Cardiac fibroblast (primary cell): Measurements from ENCODE around the gene RAB31.

ENCODE experiments used
- DNase-seq, 2 donors: peaks; one replicate each; pipeline versions ENCODE4 v3.0.0 to v3.0.0-alpha.2; 2010; ENCODE audit warnings: low read depth in 2 of 2
- H3K4me3 ChIP-seq, 2 donors: replicated peaks in 1 of 2; 1 replicate in 1 of 2; 2 replicates in 1 of 2; pipeline ENCODE4 v1.5.1; 2011; ENCODE audit warnings: low read depth in 2 of 2, low read length in 2 of 2, mild to moderate bottlenecking in 2 of 2, moderate library complexity in 1 of 2
- TF ChIP-seq, protein P1 (sequence below): IDR thresholded peaks from one replicate; pipeline ENCODE4 v1.5.1; 2011; ENCODE audit warnings: low read depth, mild to moderate bottlenecking, low read length, inconsistent platforms

The RAB31 gene

DNA sequence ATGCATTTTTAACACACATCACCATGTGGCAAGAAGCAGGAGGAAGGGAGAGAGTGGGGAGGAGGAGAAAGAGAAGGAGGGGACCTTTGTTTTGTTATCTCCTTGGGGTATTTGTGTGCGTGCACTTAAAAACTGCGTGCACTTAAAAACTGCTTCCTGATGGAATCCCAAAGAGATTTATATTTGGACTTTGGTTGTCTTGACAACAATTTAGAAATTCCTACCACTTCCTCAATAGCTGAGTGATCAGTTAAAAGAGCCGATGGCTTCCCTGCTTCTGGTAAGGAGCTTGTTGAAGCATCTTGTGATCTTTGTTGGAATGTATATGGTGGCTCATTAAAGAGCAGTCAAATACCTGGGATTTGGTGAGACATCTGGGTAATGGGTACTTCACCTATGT lies 4.5 kb downstream of the RAB31 start:
- no peak overlapping the region for H3K4me3 ChIP-seq
- TF ChIP-seq, protein P1, sequence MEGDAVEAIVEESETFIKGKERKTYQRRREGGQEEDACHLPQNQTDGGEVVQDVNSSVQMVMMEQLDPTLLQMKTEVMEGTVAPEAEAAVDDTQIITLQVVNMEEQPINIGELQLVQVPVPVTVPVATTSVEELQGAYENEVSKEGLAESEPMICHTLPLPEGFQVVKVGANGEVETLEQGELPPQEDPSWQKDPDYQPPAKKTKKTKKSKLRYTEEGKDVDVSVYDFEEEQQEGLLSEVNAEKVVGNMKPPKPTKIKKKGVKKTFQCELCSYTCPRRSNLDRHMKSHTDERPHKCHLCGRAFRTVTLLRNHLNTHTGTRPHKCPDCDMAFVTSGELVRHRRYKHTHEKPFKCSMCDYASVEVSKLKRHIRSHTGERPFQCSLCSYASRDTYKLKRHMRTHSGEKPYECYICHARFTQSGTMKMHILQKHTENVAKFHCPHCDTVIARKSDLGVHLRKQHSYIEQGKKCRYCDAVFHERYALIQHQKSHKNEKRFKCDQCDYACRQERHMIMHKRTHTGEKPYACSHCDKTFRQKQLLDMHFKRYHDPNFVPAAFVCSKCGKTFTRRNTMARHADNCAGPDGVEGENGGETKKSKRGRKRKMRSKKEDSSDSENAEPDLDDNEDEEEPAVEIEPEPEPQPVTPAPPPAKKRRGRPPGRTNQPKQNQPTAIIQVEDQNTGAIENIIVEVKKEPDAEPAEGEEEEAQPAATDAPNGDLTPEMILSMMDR: no peak
- DNase-seq: peak; percentile 41 to 67

DNA sequence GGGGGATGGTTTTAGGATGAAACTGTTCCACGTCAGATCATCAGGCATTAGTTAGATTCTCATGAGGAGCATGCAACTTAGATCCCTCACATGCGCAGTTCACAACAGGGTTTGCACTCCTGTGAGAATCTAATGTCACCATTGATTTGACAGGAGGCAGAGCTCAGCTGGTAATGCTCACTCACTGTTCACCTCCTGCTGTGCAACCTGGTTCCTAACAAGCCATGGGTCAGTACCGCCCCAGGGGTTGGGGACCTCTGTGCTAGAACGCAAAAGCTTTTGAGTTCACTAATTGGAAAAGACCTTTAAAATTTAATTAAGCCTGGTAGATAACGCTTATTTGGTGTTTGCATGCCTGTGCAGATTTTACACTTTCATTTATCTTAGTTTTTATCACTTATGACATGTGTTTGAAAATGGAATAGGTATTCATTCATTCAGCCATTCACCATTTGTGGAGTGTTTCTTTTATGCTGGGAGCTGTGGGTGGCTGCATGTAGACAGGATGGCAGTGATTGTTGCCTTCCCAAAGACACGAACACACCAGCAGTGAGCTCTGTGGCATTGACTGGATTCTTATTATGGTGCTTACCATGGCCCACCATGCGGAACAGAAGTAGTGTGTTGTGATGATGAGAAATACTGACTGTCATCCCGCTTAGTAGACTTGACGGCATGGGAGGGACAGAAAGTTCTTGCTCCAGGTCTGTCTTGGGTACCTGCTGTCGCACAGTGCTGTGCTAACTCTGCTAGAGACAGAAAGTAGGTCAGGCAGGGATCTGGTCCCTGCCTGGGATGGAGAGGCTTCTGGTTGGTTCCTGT lies 6.4 kb downstream of the RAB31 start:
- DNase-seq: no peak
- H3K4me3 ChIP-seq: no peak overlapping the region
- TF ChIP-seq, protein P1: no peak

DNA sequence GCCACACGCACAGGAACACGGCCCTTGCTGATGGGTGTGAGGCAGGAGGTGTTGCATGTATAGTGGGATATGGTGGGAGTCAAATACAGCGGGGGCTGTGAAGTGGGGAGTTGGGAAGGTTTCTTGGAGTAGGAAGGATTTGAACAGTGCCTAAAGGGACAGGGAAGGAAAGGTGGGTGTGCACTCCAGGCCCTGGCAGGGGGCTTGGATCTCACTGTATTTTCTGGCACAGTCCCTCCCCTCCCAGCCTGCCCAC lies 6.9 kb downstream of the RAB31 start:
- no peak overlapping the region for H3K4me3 ChIP-seq
- TF ChIP-seq, protein P1: no peak
- DNase-seq: no peak

DNA sequence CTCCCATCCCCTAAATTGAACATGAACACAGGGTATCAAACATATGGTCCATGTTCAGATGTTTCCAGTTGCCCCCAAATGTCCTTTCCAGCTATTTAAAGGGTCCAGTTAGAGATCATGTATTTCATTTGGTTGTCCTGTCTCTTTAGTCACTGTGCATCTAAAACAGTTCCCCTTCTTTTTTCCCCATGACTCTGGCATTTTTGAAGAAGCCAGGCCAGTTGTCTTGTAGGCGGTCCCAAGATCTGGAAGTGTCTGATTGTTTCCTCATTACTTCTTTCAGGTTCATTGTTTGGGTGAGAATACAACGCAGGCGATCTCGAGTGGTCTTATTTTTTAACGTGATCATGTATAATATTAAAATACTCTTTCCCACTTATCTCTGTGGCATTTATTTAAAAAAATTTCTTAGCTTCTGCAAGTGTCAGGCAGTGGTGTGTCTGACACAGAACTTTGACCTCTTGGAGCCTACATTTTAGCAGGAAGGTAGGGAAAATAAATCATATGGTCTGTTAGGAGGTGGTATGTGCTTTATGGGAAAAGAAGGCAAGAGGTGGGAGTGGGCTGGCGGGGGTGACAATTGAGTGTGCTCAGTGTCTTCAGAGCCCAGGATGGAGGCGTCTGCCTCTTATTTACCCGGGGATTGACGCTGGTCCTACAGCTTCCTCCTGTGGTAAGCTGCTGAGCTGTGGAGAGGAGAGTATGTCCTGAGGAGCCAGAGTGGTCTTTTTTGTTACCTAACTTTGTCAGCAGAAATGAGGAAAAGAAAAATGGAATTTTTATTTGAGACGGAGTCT lies 8.1 kb downstream of the RAB31 start:
- TF ChIP-seq, protein P1: no peak
- H3K4me3 ChIP-seq: no peak overlapping the region
- DNase-seq: no peak

DNA sequence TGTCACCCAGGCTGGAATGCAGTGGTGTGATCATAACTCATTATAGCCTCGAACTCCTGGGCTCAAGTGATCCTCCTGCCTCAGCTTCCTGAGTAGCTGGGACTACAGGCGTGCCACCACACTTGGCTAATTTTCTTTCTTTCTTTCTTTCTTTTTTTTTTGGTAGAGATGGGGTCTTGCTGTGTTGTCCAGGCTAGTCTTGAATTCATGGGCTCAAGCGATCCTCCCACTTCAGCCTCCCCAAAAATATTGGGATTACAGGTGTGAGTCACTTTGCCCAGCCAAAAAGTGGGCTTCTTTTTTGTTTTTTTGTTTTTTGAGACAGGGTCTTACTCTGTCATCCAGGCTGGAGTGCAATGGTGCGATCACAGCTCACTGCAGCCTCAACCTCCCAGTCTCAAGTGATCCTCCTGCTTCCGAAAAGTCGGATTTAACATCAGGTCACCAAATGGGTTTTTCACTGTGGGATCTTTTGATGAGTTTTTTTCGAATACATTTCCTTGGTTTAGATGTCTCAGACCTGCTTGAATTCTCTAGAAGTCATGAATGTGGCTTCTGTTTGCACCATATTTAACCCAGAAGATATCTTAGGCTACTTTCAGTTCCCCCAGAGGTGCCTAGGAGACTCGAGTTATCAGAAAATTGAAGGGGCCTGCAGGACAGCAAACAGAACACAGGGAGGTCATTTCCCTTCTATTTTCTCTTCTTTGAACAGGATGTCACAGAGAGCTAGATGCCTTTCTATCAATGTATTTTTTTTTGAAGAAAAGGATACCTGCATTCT lies 8.9 kb downstream of the RAB31 start:
- H3K4me3 ChIP-seq: no peak overlapping the region
- DNase-seq: no peak
- TF ChIP-seq, protein P1: no peak

DNA sequence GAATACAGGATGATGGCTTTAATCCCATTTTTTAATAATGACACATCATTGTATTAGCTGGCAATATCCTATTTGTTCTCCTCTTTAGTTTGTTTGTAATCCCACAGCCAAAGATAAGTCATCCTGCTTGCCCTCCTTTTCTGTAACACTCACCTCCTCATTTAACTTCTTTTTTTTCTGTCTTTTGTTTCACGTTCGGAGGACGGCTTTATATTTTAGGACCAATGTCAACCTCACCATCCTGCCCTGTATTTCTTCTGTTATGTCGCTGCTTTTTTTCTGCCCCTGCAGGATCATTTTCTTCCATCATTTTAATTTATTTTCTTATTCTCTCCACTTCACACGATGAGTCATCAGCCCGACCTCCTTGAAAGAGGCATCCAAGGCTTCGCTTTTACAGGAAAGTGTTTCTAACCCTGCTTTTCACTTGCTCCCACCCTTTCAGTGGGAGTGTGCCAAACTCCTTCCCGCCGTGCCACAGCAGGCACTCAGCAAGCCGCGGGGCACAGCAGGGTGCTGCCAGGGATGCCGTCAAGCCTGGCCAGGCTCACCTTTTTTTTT lies 11.4 kb downstream of the RAB31 start:
- peak; percentile 82 to 88 for DNase-seq
- H3K4me3 ChIP-seq: peak overlapping the region; percentile 17 to 38
- TF ChIP-seq, protein P1: no peak
